Occipital lobe (tissue), 2 donors: Measurements from ENCODE around the gene IP6K3. TPM values are rescaled to one million over a fixed set of nuclear protein-coding genes. Genes with fewer than 3 reads are reported as not detected.
A peak's percentile ranks its signal among the peaks of the same experiment; 100 is the strongest.

Experiments used
- DNase-seq: peaks from one replicate; lab custom pipeline; 2025; lab: John Stamatoyannopoulos, UW
- total RNA-seq: library from RNA; depleted of rRNA; stranded (reverse); fragments of >200 nt; gene quantifications from one replicate; pipeline ENCODE4 v1.2.3, GENCODE V29; 2014

The IP6K3 gene
- total RNA-seq, 1 donor from 2014 or later = not detected

DNA sequence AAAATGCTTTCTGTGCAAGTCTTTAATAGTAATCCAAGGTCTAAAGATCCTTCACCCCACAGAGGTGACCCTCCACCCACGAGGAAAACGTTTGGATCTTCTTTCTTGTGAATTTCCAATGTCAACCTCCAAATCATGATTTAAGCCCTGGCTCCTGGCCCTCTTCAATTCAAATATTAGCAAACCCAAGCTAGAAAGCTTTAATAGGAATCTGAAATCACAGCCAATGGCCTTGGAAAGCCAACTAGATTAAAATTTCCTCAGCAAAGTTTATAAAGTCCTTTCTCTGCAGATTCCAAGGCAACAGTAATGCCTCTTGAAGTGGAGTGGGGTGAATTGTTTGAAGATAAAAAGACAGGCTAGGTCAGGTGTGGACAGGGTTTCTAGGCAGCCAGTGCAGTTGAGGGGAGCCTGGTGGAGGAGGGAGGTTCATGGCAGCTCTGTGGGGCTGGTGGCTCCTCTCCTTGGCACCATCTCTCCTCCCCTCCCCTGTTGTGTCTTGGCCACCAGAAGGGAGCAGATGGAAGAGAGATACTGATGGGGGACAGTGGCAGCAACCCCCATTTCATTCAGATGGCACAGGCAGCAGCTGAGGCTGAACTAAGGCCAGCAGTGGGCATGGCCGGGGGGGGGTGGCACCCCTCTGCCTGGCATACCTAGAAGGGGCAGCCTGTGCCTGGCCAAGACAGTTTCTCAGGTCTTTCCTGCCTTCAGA lies 23.2 kb downstream of the IP6K3 start:
- no peak for DNase-seq

DNA sequence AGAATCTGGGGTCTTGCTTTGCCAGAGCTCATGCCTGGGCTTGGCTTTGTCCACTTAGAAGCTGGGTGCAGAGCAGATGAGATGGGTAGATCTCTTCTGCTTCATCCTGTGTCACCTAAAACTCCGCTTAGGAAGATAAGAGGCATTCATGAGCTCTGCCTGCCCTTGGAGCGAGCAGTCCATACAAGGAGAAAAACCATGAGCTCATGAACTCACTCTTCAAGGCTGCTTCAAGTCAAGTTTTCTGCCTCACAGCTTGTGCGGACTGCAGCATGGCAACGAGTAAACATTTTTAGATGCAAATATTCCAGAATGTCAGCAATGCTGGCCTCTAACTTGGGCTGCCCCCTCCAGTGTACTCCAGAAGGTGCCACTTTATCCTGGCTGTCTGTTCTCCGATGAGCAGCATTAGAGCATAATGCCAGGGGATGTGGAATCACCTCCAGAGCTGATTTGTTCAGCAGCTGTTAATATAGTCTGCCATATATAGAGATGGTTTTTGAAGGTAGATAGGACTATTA lies 24.5 kb downstream of the IP6K3 start:
- DNase-seq = no peak

DNA sequence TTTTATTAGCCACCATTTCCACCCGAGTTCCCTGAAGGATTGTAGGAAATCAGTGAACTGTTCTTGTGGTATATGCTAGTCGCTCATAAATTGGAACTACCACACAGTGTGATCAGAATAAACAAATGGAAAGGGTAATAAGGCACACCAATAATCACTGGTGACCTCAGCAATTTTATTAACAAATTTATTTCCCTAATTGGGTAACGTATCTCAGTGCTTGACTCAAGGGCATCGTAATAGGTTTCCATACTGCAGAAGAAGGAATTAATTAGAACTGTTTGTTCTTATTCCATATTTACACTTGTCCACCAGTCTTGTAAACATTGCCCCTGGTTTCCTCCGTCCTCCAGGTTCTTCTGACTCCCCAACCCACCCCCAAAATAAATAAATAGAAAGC lies 25.2 kb downstream of the IP6K3 start:
- DNase-seq = no peak

DNA sequence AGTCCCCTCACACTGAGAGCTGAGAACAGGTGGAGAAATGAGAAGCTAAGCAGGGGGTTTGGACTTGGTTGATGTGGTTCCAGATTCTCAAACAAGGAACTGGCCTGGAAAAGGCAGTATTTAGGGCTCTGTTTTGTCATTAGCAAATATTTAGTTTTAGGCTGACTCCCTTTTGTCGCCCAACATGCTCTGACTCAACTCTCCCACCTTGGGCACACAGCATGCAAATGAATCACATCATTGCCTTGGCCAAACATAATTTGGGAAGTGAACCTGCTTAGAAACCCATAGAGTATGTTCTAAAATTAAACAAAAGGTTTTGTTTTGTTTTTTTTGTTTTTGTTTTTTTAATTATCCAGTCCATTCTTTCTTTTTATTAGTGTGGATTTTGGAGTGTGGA lies 25.7 kb downstream of the IP6K3 start:
- no peak for DNase-seq

DNA sequence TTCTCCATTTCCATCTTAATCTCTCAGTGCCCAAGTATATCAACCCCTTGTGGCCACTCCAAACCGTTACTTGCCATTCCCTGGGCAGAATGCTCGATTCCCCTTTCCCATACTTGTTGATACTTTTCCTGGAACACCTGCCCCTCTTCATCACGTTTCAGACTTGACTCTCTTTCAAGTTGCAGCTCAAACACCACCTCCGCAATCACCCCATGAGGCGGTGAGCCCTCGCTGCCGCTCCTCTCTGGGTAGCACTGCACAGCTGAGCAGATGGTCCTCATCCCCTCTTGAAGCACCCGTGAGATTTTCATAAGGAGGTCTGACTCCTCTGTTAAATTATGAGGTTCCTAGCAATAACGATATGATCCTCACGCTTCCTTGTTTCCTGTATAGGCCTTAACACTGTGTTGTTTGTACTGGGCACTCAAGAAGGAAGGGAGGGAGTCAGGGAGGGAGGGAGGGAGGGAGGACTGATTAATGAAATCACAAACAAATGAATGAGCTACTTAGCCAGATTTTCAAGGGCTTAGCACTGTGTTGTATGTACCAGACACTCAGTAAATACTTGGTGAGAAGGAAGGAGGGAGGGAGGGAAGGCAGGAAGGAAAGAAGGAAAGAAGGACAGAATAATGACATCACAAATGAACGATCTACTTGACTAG lies 27.2 kb downstream of the IP6K3 start:
- DNase-seq = no peak

DNA sequence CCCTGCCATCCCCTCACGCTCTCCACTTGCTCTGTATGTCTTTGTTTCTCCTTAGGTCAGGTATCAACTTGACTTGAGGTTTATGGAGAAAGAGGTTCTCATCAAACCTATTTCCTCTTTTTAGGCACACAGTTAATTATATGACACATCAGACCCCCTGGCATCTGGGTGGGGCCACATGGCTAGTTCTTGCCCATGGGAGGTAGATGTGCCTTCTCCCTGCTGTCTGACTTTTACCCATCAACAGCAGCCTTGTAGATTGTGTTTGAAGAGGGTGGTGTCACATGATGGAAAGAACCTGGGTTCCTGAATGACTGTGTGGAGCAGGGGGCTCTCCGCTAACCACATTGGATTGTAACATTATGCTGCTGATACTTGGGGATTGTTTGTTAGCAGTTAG lies 28.0 kb downstream of the IP6K3 start:
- DNase-seq = no peak

DNA sequence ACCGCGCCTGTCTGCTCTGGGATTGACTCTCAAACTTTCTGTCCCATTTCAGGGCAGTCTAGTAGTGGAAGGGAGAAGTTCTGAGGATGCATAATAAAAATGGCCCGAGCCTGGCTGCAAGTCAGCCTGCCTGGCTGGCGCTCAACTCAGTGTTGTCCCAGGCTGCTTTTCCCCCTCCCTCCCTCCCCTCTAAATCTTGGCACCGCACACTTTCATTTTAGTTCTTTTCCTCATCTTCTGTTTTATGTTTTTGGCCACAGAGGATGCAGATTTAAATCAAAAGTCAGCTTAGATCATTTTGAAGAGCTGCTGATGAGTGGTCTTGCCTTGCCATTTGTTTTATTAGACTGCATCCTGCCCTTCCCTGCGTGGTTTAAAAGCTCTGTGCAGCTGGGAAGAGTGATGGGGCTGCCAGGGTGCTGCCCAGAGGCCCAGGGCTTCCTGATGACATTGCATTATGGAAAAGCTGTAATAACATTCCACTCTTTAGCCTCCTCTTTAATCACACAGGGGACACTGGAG lies 28.7 kb downstream of the IP6K3 start:
- no peak for DNase-seq

DNA sequence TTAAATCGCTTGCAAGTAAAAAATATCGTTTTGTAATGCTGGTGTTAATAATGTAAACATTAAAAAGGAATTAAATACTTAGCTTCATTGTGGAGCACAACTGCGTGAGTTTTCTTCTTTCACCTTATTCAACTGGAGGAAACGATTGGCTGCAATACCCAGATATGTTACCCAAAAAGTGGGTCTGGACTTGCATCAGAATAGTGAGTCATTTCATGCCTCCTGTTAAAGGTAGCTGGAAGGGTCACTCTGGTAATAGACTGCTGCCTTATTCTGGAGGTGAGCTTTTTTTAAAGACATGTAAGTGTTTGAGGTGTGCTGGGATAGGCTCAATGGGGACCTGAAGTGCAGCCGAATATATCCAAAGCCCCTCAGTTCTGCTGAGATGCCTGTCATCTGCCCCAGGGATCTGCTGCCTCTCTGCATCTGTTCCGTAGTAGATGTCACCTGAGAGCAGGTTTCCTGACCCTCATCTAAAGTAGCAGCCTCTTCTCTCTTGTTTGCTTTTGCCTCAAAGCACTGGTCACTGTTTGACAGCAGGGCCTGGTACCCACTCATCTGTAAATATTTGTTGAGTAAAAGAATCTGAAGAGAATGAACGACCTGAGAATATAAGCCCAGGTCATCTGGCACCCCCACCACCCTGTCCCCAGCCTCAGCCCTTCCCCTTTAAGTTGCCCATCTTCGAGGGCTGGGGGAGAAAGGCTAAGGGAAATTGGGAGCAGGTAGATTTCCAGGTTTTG lies 29.6 kb downstream of the IP6K3 start:
- no peak for DNase-seq

DNA sequence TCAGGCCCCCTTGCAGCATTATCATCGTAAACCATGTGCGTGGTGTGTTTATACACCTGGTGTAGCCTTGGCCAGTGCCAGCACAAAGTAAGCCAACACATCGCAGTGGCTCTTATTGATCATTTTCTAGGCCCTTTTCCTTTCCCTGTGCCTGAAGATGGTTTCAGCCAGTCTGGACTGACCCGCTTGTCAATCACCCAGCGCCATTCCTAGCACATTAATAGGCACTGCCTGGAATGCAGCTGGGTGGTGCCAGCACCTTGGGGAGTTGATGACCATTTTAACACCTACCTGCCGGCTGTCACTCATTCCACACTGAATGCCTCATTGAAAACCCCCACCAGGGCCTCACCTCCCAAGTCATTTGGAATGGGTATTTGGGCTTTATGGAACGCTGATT lies 30.3 kb downstream of the IP6K3 start:
- DNase-seq = no peak

DNA sequence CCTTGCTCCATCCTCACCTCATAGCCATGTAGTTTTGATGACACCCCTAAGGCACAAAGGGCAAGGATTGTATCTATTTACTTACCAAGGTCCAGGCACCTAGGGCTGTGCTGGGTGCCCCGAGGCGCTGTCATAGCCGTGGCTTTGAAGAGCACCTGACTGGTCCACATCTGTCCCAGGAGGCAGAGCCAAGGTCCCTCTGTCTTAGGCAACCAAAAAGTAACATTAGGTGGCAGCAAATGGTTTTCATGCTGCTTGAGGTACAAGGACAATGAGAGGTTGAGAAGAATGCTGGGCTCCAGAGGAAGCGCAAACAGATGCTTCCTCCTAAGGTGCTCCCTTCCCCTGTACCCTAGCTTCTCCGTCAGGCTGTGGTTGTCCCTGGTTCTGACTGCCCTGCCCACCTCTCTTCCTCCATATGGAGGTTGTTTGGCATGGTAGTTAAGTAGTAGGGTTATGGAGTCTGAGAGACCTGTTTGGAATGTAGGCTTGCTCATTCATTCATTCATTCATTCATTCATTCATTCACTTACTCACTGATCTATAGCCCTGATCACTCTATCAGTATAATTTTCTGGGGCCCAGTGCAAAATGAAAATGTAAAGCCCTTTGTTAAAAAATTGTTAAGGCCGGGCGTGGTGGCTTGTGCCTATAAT lies 32.2 kb downstream of the IP6K3 start:
- DNase-seq = no peak

DNA sequence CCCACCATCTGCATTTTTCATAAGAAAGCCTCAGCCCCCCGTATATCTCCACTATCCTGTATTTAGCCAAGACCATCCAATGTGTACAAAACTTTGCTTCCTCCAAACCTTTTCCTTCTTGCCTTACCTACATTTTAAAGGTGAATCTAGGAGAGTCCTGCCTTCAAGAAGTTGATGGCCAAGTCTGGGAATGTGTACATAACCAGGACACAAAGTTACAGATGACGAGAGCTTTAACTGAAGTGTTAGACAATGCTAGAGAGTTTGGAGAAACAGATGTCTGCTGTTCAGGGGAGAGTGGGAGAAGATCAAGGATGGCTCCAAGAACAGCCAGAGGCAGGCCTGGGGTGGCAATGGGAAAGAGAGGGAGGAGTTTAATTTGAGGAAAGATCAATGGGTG lies 32.9 kb downstream of the IP6K3 start:
- DNase-seq = no peak

DNA sequence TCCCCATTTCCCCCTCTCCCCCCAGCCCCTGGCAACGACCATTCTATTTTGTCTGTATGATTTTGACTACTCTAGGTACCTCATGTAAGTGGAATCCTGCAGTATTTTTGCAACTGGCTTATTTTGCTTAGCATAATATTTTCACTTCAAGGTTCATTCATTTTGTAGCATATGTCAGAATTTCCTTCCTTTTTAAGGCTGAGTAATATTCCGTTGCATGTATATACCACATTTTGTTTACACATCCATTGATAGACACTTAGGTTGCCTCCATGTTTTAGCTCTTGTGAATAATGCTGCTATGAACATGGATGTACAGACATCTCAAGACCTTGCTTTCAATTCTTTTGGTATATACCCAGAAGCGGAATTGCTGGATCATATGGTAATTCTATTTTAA lies 33.8 kb downstream of the IP6K3 start:
- DNase-seq = no peak

DNA sequence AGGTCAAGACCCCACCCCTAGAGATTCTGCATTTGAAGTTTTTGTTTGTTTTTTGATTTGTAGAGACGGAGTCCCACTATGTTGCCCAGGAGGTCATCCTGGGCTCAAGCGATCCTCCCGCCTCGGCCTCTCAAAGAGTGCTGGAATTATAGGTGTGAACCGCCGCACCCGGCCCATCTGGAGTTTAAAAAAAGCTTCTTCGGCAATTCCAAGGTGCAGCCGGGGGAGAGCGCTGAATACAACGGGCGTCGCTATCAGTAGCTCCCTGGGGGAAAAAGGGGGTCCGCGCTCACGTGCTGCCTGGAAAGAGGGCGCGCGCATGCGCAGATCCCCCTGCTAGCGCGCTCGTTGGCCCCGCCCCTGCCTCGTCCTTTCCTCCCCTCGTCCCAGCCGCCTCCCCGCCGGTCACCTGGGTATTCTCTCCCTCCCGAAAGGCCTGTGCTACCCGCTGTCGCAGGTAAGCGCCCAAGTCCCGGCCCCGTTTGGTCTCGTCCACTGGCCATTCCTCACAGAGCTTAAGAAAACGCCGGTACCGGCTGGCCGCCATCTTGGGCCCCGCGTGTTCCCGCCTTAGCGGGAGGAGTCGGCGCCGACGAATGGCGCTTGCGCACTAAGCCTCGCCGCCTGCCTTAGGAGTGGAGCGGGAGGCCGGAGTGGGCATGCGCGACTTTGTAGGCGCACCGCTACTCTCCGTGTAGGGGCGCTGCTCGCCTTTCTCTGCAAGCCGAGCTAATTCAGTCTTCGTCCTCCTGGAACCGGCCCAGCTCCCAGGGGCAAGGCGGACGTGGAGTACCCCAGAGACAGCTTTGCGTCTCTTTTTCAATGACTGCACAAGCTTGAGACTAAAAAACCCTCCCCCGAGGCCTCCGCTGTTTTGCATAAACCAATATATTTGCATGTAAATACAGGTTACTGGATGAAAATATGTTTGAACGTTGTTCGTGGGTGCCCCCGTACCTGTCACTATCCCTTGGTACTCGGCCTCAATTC lies 35.3 kb downstream of the IP6K3 start, which contains the start of gene UQCC2:
Gene UQCC2 (minus strand): TSS at position 561 of the 990 bp plus-strand sequence. CDS start 14 bp downstream, at position 547.
- peak; percentile 87 for DNase-seq

DNA sequence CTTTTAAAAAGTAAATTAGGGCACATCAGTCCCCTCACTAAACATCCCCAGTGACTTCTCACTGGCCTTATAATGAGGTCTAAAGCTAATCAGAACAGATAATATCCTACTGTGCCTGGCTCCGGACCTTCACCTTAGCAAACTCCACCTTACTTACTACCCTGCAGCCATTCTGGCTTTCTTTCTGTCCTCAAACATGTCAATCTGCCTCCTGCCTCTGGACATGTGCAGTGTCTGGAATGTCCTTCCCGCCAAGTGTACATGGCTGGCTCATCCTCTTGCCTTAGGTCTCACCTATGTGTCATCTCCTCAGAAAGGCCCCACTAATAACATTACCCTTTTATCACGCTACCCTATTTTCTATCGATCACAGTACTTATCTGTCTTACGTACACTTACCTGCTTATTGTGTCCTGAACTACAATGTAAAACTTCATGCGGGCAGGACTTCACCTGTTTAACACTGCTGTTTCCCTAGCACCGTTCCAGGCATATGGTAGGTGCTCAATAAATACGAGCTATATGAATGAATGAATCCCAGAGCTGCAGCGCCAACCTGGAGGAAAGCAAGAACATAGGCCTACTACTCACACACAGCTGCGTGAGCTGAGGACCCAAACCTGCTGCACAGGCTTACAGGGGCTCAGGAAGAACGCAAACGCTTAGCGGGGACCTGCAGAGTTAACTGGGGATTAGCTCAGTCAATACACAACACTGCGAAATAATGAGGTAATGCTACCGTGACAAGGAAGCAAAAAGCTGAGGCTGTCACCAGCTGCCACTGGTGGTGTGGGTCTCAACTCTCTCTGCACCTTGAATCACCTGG lies 36.2 kb downstream of the IP6K3 start:
- no peak for DNase-seq

DNA sequence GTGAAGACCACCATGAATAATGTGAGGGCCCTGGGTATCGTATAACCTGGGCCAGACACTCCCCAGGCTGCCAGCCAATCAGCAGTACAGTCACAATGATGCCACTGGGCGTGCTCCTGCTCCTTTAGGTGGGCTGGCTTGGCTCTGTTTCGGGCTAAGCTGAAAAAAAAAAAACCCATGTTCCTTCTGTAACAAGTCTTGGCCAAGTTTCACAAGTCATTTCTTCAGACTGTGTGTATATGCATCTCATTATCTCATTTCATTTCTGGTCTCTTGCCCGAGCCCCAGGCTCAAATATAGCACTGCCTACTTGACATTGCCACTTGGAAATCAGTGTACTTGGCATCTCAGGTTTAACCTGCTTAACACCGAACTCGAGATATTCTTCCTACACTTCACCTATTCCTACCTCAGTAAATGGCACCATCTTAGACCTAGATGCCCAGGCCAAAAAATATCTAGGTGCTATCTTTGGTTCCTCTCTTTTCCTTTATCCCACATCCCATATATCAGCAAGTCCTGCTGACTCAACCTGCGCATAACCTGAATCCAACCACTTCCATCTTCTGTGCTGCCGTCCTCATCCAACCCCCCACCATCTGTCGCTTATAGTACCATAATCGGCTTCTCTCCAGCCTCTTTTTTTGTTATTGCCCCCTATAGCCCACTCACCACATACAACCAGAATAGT lies 37.0 kb downstream of the IP6K3 start:
- DNase-seq = no peak

DNA sequence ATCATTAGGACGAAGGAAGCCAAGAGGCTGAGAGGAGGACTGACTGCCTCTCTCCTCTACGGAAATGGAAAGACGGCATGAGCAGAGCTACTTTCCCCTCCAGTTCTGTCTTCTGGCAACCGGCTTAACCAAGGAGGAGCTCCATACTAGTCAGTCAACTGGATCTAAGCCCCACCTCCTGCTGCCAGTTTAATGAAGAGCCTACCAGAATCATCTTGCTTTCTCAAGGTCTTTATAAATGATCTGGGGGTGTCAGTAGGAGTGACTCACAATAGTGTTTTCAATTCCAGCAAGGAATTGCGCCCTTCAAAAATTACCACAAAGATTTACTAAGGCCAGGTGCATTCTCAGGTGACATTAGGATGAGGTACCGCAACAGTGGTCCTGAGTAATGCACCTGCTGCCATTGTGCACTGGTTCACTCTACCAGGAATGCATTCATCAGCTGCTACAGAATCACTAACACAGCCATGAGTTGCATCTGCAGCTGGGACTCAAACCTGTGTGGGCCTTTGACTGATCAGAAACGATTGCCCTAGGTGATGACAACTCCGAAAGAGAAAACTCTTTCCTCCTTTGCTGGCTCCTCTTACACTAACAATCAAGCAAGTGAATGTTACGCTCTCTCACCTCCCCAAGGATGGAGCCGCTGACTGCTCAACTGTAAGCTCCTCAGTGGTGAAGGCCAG lies 38.0 kb downstream of the IP6K3 start:
- DNase-seq = no peak

DNA sequence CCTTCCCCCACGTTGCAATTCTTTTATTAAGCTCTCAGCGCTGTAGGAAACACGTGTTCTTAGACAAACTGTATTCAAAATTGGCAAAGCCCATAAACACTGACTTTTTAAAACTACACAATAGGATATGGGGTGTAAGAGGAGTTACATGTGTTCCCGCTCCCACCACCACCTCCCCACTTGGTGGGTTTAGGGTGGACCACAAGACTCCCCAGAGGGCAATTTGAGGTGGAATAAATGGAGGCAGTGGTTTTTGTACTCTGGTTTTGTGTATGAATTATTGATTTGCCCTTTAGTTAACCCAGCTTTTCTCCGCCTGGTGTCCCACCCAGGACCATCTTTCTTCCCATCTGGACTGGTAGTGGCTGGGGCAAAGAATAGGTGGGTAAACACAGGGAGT lies 38.9 kb downstream of the IP6K3 start:
- no peak for DNase-seq
